IMR-90 (cell line): ENCODE results near the gene RFTN1. TPM values are rescaled to one million over a fixed set of nuclear protein-coding genes. Genes with fewer than 3 reads are reported as not detected.
A peak's percentile ranks its signal among the peaks of the same experiment; 100 is the strongest.

ENCODE experiments used
- ATAC-seq: fragments of 200-7000 bp; cut with Tn5 transposase; 2 replicates; pipeline ENCODE4 v1.9.1; 2020; ENCODE audit warnings: low read depth, mild to moderate bottlenecking, moderate library complexity
- BruUV-seq: library from RNA; stranded (reverse); fragments of 400-500 nt; replicated peaks from 2 replicates; lab custom pipeline; 2021; lab: Mats Ljungman, UMichigan
- CTCF ChIA-PET: fragments of 300-600 bp; formaldehyde crosslinking; extraction: SDS; loops from one replicate; lab custom pipeline; 2021; ENCODE audit warnings: antibody characterized with exemption; lab: Yijun Ruan, JAX
- POLR2A ChIA-PET: fragments of 300-600 bp; sonication (Branson Sonifier 250); formaldehyde crosslinking; loops from one replicate; lab custom pipeline; 2022; ENCODE audit warnings: antibody characterized with exemption; ENCODE audit not compliant: unreplicated experiment; lab: Charles Lee
- DNase-seq: peaks from one replicate; pipeline ENCODE4 v3.0.0; 2013
- H2AFZ ChIP-seq: replicated peaks from 2 replicates; pipeline ENCODE3; 2013; ENCODE audit warnings: low read length, mild to moderate bottlenecking; ENCODE audit not compliant: poor library complexity
- H2AK5ac ChIP-seq: 2 replicates; pipeline ENCODE4 v1.6.1; 2013; ENCODE audit warnings: low read depth, low read length, inconsistent platforms
- H2AK9ac ChIP-seq: replicated peaks from 2 replicates; pipeline ENCODE3; 2013; ENCODE audit warnings: mild to moderate bottlenecking, low read depth, low read length, moderate library complexity; ENCODE audit not compliant: poor library complexity
- H2BK120ac ChIP-seq: 2 replicates; pipeline ENCODE4 v1.6.1; 2013; ENCODE audit warnings: low read depth, low read length, inconsistent platforms
- H2BK15ac ChIP-seq: 3 replicates; pipeline ENCODE4 v1.6.1; 2013; ENCODE audit warnings: low read depth, low read length, inconsistent platforms
- H2BK20ac ChIP-seq: 2 replicates; pipeline ENCODE4 v1.6.1; 2013; ENCODE audit warnings: low read depth, mild to moderate bottlenecking, inconsistent platforms, low read length, moderate library complexity
- H2BK5ac ChIP-seq: 2 replicates; pipeline ENCODE4 v1.6.1; 2013; ENCODE audit warnings: mild to moderate bottlenecking, low read depth, low read length, inconsistent platforms; ENCODE audit not compliant: poor library complexity, severe bottlenecking
- H3K14ac ChIP-seq: replicated peaks from 2 replicates; pipeline ENCODE4 v1.6.1; 2013; ENCODE audit warnings: low read depth, low read length, inconsistent platforms
- H3K18ac ChIP-seq: 2 replicates; pipeline ENCODE4 v1.6.1; 2013; ENCODE audit warnings: low read depth, low read length, control low read depth
- H3K23ac ChIP-seq: 2 replicates; pipeline ENCODE4 v1.6.1; 2013; ENCODE audit warnings: low read depth, low read length, inconsistent platforms
- H3K27ac ChIP-seq: 2 replicates; pipeline ENCODE4 v1.5.1; 2013; ENCODE audit warnings: mild to moderate bottlenecking, control low read depth, low read length; ENCODE audit not compliant: insufficient read depth
- H3K27me3 ChIP-seq: 2 replicates; pipeline ENCODE4 v1.6.1; 2013; ENCODE audit warnings: low read length; ENCODE audit not compliant: control insufficient read depth, insufficient read depth
- H3K36me3 ChIP-seq: 2 replicates; pipeline ENCODE4 v1.6.1; 2013; ENCODE audit warnings: low read length, mixed read lengths; ENCODE audit not compliant: control insufficient read depth, insufficient read depth
- H3K4ac ChIP-seq: 2 replicates; pipeline ENCODE4 v1.6.1; 2013; ENCODE audit warnings: low read depth, low read length, inconsistent platforms
- H3K4me1 ChIP-seq: 2 replicates; pipeline ENCODE4 v1.6.1; 2013; ENCODE audit warnings: low read length, mixed read lengths; ENCODE audit not compliant: control insufficient read depth, insufficient read depth
- H3K4me2 ChIP-seq: 2 replicates; pipeline ENCODE4 v1.6.1; 2013; ENCODE audit warnings: low read depth, mild to moderate bottlenecking, control low read depth, low read length, moderate library complexity
- H3K4me3 ChIP-seq: 2 replicates; pipeline ENCODE4 v1.5.1; 2013; ENCODE audit warnings: low read depth, mild to moderate bottlenecking, control low read depth, low read length, moderate library complexity; ENCODE audit not compliant: insufficient read depth
- H3K56ac ChIP-seq: 2 replicates; pipeline ENCODE4 v1.6.1; 2013; ENCODE audit warnings: low read length, inconsistent platforms; ENCODE audit not compliant: insufficient read depth; ENCODE audit errors: extremely low read depth
- H3K79me1 ChIP-seq, 2 experiments: 2 replicates each; pipeline ENCODE4 v1.6.1; 2013; ENCODE audit warnings: low read length in 2 of 2, inconsistent platforms in 1 of 2, low read depth in 1 of 2
- H3K9ac ChIP-seq: 2 replicates; pipeline ENCODE4 v1.6.1; 2013; ENCODE audit warnings: low read depth, low read length, control low read depth
- H3K9me1 ChIP-seq: 2 replicates; pipeline ENCODE4 v1.6.1; 2013; ENCODE audit warnings: low read length, inconsistent platforms; ENCODE audit not compliant: insufficient read depth
- H3K9me3 ChIP-seq: 2 replicates; pipeline ENCODE4 v1.6.1; 2013; ENCODE audit warnings: low read length; ENCODE audit not compliant: control insufficient read depth, insufficient read depth
- H4K20me1 ChIP-seq: 2 replicates; pipeline ENCODE4 v1.6.1; 2013; ENCODE audit warnings: low read length, inconsistent platforms; ENCODE audit not compliant: insufficient read depth
- H4K5ac ChIP-seq: 2 replicates; pipeline ENCODE4 v1.6.1; 2013; ENCODE audit warnings: mild to moderate bottlenecking, low read depth, low read length, control low read depth
- H4K8ac ChIP-seq, 2 experiments: 2 replicates each; pipeline ENCODE4 v1.6.1; 2013; ENCODE audit warnings: low read depth in 2 of 2, low read length in 2 of 2, control low read depth in 1 of 2, inconsistent platforms in 1 of 2
- H4K91ac ChIP-seq: 2 replicates; pipeline ENCODE4 v1.6.1; 2013; ENCODE audit warnings: low read depth, low read length, inconsistent platforms; ENCODE audit not compliant: insufficient read depth
- BHLHE40 ChIP-seq: fragments of 150-350 bp; IDR thresholded peaks from 2 replicates; pipeline ENCODE4 v1.6.1; 2016; ENCODE audit warnings: mild to moderate bottlenecking, low read depth, low read length
- CTCF ChIP-seq: conservative IDR thresholded peaks from 2 replicates; pipeline ENCODE4 v1.5.1; 2012; ENCODE audit warnings: mild to moderate bottlenecking, low read depth, low read length, improper control_type of control experiment
- FOS ChIP-seq: fragments of 150-350 bp; IDR thresholded peaks from 2 replicates; pipeline ENCODE4 v1.6.1; 2016; ENCODE audit warnings: low read depth, low read length
- POLR2A ChIP-seq: IDR thresholded peaks from 2 replicates; pipeline ENCODE4 v1.6.1; 2012; ENCODE audit warnings: mild to moderate bottlenecking, low read depth, low read length
- RAD21 ChIP-seq: IDR thresholded peaks from 2 replicates; pipeline ENCODE4 v1.6.1; 2012; ENCODE audit warnings: low read length, improper control_type of control experiment
- RCOR1 ChIP-seq: IDR thresholded peaks from 2 replicates; pipeline ENCODE4 v1.6.1; 2012; ENCODE audit warnings: mild to moderate bottlenecking, low read length, improper control_type of control experiment; ENCODE audit not compliant: insufficient replicate concordance
- RFX5 ChIP-seq: IDR thresholded peaks from 2 replicates; pipeline ENCODE4 v1.8.0; 2012; ENCODE audit warnings: low read depth, mild to moderate bottlenecking, low read length, moderate library complexity
- dilution Hi-C: fragments of 300-500 bp; cut with HindIII; formaldehyde crosslinking; loops from one replicate; pipeline ENCODE4 v1.14.3; 2018; ENCODE audit warnings: low sequenced_read_pairs; ENCODE audit not compliant: unreplicated experiment
- in situ Hi-C: fragments of 300-500 bp; cut with MboI; formaldehyde crosslinking; loops from 3 replicates; pipeline ENCODE4 v1.14.3; 2019; ENCODE audit warnings: low sequenced_read_pairs, inconsistent platforms, mixed read lengths
- intact Hi-C: fragments of 100-400 bp; cut with micrococcal nuclease; formaldehyde crosslinking; loops from 2 replicates; pipeline ENCODE4 v1.10.0; 2022
- polyA plus RNA-seq, 3 experiments: library from polyadenylated mRNA; depleted of rRNA; stranded (reverse); fragments of >200 nt; gene quantifications; 2 replicates each; pipeline ENCODE4 v1.2.3, GENCODE V29; 2012; ENCODE audit warnings: low replicate concordance in 1 of 3
- total RNA-seq: library from RNA; depleted of rRNA; stranded (reverse); fragments of >200 nt; gene quantifications from 2 replicates; pipeline ENCODE4 v1.2.3, GENCODE V29; 2012

The RFTN1 gene
- total and polyA plus RNA-seq, 2 of the 4 experiments (the other 2 are of a cell fraction), result 45.0 to 52.0 TPM

GRCh38 chr3:16522834-16523233, 9.3 kb upstream of the RFTN1 start:
- intact Hi-C loops, result no loop called here
- CTCF ChIA-PET, result no interaction called here
- no TSS peak for BruUV-seq
- H2BK120ac ChIP-seq, result no peak overlapping the region
- ATAC-seq, result no peak
- no peak overlapping the region for H3K23ac ChIP-seq
- H2AFZ ChIP-seq, result no peak overlapping the region
- dilution Hi-C loops, result no loop called here
- H2BK15ac ChIP-seq, result 0 out of 3 replicates have a peak overlapping the region, but pooled peaks have one; percentile 55
- TF ChIP-seq POLR2A (no peak), RCOR1 (no peak), FOS (no peak), RAD21 (no peak), BHLHE40 (no peak), RFX5 (no peak), CTCF (no peak)
- no peak overlapping the region for H2BK20ac ChIP-seq
- no peak overlapping the region for H2BK5ac ChIP-seq
- H3K9me1 ChIP-seq, result no peaks in the 10 kb centered on the region
- no peak overlapping the region for H2AK9ac ChIP-seq
- H2AK5ac ChIP-seq, result no peak overlapping the region
- no peak overlapping the region for H3K4ac ChIP-seq
- DNase-seq, result no peak
- POLR2A ChIA-PET, result no interaction called here
- no peak overlapping the region for H3K56ac ChIP-seq
- H3K4me1 ChIP-seq, result no peaks in the 10 kb centered on the region; the same call in 1 of the 2 replicates
- no peak overlapping the region for H3K9ac ChIP-seq
- H3K27me3 ChIP-seq, result peaks cover 5% of the 10 kb centered on the region
- no peak overlapping the region for H3K4me3 ChIP-seq
- in situ Hi-C loops, result no loop called here
- H3K9me3 ChIP-seq, result peaks cover 10% of the 10 kb centered on the region
- H3K36me3 ChIP-seq, result no peaks in the 10 kb centered on the region
- no peak overlapping the region for H3K4me2 ChIP-seq
- H3K14ac ChIP-seq, result no peak overlapping the region
- H4K5ac ChIP-seq, result no peak overlapping the region
- H4K20me1 ChIP-seq, result no peaks in the 10 kb centered on the region
- H3K18ac ChIP-seq, result no peak overlapping the region
- no peak overlapping the region for H4K91ac ChIP-seq
- no peak overlapping the region for H3K27ac ChIP-seq
- H4K8ac ChIP-seq, result no peak overlapping the region
- no peaks in the 10 kb centered on the region for H3K79me1 ChIP-seq
